ENCODE results near the gene PARD3B. TPM values are rescaled to one million over a fixed set of nuclear protein-coding genes. Genes with fewer than 3 reads are reported as not detected.
A peak's percentile ranks its signal among the peaks of the same experiment; 100 is the strongest.

Gene PARD3B
- polyA plus RNA-seq, 6 donors from 2014 or later, result not detected

DNA sequence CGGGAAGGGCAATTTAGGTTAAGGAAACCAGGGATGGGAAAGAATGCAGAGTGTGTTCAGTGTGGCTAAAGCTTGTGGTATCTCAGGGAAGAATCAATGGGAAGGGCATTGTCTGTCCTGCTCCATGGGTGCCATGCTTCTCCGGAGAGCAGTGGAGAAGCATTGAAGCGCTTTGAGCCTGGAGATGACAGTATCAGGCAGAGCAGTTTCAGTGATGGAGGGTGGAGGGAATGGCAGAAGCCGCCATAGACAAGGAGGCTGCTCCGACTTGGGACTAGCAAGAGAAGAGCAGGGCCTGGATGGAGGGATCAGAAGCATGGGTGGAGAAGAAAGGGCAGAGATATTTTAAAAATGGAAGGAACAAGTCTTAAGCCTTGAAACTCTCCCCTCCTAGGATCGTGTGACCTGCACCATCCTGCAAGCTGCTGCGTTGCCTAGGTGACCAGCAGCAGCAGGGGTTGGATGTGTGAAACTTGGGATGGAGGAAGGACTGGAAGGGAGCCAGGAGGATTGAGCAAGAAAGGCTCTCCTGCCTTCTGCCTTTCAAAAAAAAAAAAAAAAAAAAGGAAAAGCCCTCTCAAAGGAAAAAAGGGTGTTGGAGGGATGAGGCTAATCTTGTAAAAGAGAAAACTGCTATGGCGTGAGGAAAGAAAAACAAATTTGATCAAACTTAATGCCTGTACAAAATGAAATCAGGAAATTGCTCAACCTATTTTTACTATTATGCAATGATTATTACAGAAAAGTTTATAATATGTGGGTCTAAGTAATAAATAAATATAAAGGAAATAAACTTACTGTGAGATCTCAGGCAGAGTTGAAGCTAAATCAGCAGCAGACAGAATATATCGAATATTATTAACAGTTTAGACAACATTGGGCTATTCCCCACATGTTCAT is 643.2 kb downstream of the PARD3B start:
- H3K4me3 Mint-ChIP-seq, result no peak overlapping the region
- ATAC-seq (ENCODE audit: low read depth in 2 of 2) (no peak), DNase-seq (no peak)
- H3K9me3 Mint-ChIP-seq, result no peaks in the 10 kb centered on the region
- H3K27me3 Mint-ChIP-seq, result no peaks in the 10 kb centered on the region
- no peaks in the 10 kb centered on the region for H3K4me1 Mint-ChIP-seq
- no peaks in the 10 kb centered on the region for H3K36me3 Mint-ChIP-seq
- H3K27ac Mint-ChIP-seq, result no peak overlapping the region

DNA sequence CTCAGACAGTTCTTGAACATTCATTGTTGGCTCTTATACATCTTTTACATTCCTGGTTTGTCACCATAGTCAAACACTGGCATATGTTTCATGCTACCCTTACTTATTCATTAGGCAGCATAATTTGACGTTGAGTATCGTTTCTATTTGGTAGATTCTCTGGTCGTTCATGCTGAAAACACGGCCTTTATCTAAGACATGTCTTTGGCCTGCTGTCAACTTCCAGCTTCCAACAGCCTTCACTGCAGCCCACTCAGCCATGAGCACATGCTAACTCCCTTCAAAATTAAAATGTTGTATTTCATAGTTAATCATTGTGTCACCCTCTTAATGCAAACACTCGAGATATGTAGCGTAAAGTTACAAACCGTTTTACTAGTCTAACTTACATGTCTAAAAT is 644.0 kb downstream of the PARD3B start:
- Mint-ChIP-seq H3K27ac (no peak overlapping the region), H3K4me3 (no peak overlapping the region), H3K36me3 (no peaks in the 10 kb centered on the region), H3K4me1 (no peaks in the 10 kb centered on the region), H3K27me3 (no peaks in the 10 kb centered on the region), H3K9me3 (no peaks in the 10 kb centered on the region)
- ATAC-seq (ENCODE audit: low read depth in 2 of 2) (no peak), DNase-seq (no peak)

DNA sequence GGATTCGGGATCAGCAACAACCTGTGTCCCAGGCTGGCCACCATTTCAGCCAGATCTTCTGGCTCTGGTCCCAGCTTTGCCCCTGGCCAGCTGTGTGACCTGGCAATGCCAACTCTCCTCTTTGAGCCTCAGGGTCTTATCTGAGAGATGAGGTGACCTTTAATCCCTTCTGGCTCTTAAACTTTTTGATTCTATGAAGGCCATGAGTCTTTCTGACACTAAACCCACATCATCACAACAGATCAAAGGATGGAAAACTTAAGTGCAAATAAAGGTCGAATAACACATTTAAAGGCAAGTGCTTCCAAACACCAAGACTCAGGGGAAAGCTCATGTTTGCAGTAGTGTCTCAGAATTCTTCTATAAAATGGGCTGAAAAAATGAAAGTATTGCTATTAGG is 645.3 kb downstream of the PARD3B start:
- H3K9me3 Mint-ChIP-seq, result no peaks in the 10 kb centered on the region
- DNase-seq, result no peak
- no peaks in the 10 kb centered on the region for H3K27me3 Mint-ChIP-seq
- no peak overlapping the region for H3K4me3 Mint-ChIP-seq
- no peak overlapping the region for H3K27ac Mint-ChIP-seq
- ATAC-seq (ENCODE audit: low read depth in 2 of 2), result no peak
- no peaks in the 10 kb centered on the region for H3K4me1 Mint-ChIP-seq
- no peaks in the 10 kb centered on the region for H3K36me3 Mint-ChIP-seq

DNA sequence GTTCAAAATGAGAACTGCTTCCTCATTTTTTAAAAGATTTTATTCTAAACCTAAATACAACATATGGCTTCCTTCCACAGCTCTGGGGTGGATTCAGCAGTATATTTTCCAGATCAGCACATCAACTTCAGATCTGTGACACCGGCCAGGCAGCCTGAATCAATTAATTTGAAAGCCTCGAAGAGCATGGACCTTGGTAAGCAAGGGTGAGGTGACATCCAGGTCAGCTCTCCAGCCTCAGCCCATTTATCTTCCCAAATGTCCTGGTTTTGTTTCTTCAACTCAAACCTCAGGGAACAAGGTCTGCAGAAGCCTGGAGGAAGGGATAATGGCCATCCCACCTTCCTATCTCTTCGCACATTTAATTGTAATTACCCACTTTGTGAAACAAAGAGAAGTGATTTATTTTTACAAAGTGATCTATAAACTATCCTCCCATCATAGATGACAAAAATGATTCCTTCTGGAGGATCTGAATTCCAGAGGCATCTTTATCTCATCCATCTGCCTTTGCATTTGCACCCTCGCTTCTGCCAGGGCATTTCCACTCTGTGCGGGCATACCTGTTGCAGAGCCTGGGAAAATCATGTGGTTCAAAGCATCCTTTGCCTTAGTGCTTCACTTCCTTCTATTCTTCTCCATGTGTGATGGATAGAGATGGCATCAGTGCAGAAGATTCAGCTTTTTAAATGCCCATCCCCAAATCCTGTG is 648.0 kb downstream of the PARD3B start:
- no peaks in the 10 kb centered on the region for H3K4me1 Mint-ChIP-seq
- no peak overlapping the region for H3K4me3 Mint-ChIP-seq
- H3K9me3 Mint-ChIP-seq, result no peaks in the 10 kb centered on the region
- H3K27ac Mint-ChIP-seq, result no peak overlapping the region
- ATAC-seq (ENCODE audit: low read depth in 2 of 2) (no peak), DNase-seq (no peak)
- H3K36me3 Mint-ChIP-seq, result no peaks in the 10 kb centered on the region
- H3K27me3 Mint-ChIP-seq, result no peaks in the 10 kb centered on the region

DNA sequence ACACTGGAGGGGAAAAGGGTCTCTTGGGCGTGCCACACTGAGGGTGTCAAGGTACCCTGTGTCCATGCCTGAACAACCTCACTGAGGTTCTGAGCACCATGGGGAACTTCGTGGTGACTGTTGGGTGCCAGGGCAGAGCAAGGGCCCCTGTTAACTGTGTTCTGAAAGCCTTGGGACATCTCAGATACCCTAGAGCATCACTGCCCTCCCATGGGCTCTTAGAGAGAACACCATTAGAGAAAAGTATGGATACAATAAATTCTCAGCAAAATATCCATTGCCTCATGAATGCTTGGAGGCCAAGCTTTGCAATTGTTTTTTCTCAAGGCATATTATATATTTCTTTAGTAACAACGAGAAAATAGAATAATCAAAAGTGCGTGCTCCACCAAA is 648.6 kb downstream of the PARD3B start:
- ATAC-seq (ENCODE audit: low read depth in 2 of 2), result no peak
- no peak for DNase-seq
- Mint-ChIP-seq H3K4me1 (no peaks in the 10 kb centered on the region), H3K4me3 (no peak overlapping the region), H3K27ac (no peak overlapping the region), H3K9me3 (no peaks in the 10 kb centered on the region), H3K36me3 (no peaks in the 10 kb centered on the region), H3K27me3 (no peaks in the 10 kb centered on the region)

DNA sequence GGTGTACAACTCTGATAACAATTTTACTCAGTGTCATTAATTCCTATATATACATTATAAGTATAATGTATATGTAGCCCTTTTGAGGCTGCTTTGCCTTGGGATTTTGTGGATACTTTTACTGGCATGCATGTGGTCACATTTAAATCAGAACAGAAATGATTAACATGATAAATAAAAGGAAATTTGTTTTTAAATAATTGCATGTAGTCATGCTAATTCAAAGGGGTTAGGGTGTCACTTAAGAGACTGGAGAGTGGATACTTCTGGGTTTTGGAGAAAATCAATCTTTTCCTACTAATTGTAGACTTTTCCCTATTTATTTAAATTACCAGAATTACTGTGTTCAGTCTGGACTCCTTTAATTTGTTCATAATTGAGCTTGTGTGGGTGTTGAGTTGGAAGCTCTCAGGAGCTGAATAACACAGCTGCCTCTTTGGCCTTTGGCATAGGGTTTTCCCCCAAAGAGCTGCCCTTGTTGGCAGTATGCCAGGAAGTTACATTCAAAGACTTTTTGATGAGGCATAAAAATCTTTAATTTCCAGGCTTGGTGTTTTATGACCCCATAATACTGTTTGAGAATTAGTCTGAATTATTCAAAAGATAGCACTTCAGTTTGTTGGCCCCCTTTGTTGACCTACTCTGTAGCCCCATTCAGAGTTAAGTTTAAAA is 652.3 kb downstream of the PARD3B start:
- Mint-ChIP-seq H3K4me3 (no peak overlapping the region), H3K36me3 (no peaks in the 10 kb centered on the region), H3K4me1 (no peaks in the 10 kb centered on the region), H3K27ac (peak overlapping the region in 1 of 6 donors; percentile 44), H3K27me3 (no peaks in the 10 kb centered on the region), H3K9me3 (no peaks in the 10 kb centered on the region)
- ATAC-seq (ENCODE audit: low read depth in 2 of 2) (no peak), DNase-seq (no peak)

DNA sequence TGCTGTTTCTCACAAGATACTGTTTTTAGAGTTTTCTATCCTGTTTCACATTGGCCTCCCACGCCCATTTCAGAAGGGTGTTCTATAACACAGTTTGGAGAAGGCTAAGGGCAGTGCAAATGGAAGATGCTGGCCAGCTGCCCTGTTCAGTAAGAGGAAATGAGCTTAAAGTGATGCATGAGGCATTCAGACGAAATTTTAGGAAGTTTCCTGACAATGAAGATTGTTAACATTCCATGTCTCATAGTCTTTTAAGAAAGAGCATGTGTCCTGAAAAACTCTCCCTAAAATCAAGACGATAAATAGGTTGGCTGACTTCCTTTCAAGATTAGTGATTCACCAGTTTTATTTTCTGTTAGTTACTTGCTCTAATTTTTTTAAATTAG is 652.9 kb downstream of the PARD3B start:
- H3K27ac Mint-ChIP-seq, result peak overlapping the region in 1 of 6 donors; percentile 44
- H3K4me1 Mint-ChIP-seq, result no peaks in the 10 kb centered on the region
- DNase-seq (no peak), ATAC-seq (ENCODE audit: low read depth in 2 of 2) (no peak)
- H3K27me3 Mint-ChIP-seq, result no peaks in the 10 kb centered on the region
- H3K4me3 Mint-ChIP-seq, result no peak overlapping the region
- H3K9me3 Mint-ChIP-seq, result no peaks in the 10 kb centered on the region
- H3K36me3 Mint-ChIP-seq, result no peaks in the 10 kb centered on the region

DNA sequence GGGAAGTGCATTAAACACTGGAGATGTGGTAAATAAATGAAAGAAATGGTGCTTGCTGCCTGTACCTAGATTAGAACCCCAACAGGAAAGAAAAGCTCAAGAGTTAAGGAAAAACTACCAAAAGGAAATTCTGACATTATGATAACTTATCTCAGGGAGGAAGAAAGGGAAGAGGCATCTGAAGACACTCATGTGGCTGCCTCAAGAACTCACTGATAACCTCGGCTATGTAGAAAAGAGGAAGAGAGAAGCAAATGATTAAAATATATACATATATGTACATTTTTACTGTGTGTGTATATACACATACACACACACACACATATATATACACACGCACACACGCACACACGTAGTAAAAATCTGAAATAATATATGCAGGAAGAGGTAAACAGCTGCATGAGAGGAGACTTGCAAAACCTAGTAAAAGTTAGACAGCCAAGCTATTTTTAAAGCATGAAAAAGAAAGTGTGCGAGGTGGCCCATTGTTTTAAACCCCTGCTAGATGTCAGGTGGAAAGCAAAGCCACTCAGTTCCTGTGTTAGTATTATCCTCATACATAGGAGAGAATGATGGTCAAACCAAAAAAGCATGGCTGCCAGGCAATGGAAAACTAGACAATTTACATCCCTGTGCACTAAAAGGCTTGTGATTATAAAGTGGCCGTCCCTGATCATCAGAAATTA is 654.0 kb downstream of the PARD3B start:
- peak overlapping the region in 1 of 6 donors; percentile 10 for H3K27ac Mint-ChIP-seq
- DNase-seq, result no peak
- H3K4me1 Mint-ChIP-seq, result no peaks in the 10 kb centered on the region
- no peaks in the 10 kb centered on the region for H3K27me3 Mint-ChIP-seq
- H3K4me3 Mint-ChIP-seq, result no peak overlapping the region
- no peaks in the 10 kb centered on the region for H3K36me3 Mint-ChIP-seq
- no peak for ATAC-seq (ENCODE audit: low read depth in 2 of 2)
- peaks cover 0 to 4% (median 0%) of the 10 kb centered on the region in 7 donors for H3K9me3 Mint-ChIP-seq

DNA sequence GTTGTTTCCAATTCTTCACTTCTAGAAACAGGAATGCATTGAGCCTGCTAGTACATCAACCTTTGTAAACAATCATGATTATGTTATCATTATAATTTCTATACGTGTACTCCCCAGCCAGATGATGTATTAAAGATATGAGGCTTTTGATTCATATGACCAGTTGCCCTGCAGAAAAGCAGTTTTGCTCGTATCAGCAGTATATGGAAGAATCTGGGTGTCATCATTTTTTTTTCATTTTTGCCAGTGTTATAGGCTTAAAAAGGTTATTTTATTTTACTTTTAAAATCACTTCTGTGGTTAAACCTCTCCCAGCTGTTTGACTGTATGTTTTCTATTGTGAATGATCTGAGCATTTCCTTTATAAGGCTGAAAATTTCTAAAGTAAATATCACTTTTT is 665.2 kb downstream of the PARD3B start:
- no peaks in the 10 kb centered on the region for H3K4me1 Mint-ChIP-seq
- no peaks in the 10 kb centered on the region for H3K27me3 Mint-ChIP-seq
- DNase-seq (no peak), ATAC-seq (ENCODE audit: low read depth in 2 of 2) (no peak)
- no peaks in the 10 kb centered on the region for H3K9me3 Mint-ChIP-seq
- no peak overlapping the region for H3K4me3 Mint-ChIP-seq
- no peak overlapping the region for H3K27ac Mint-ChIP-seq
- no peaks in the 10 kb centered on the region for H3K36me3 Mint-ChIP-seq

DNA sequence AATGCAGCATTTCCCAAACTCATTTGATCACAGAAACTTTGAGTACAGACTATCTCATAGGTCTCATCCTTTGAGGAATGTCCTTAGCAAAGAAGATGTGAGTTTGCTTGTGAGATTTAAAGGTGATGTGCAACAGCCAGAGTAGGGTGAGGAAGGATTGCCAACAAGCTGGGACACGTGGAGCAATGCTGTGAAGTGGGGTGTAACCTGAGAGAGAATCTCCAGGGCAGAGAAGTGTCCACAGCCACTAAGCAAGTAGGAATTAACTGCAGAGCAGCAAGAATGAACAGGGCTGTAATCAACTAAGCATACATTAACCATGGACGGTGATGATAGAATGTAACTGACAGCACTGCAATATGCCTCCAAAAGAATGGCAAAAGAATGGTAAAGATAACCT is 667.1 kb downstream of the PARD3B start:
- Mint-ChIP-seq H3K9me3 (no peaks in the 10 kb centered on the region), H3K36me3 (no peaks in the 10 kb centered on the region), H3K4me3 (no peak overlapping the region), H3K27ac (no peak overlapping the region), H3K27me3 (no peaks in the 10 kb centered on the region), H3K4me1 (no peaks in the 10 kb centered on the region)
- no peak for DNase-seq
- ATAC-seq (ENCODE audit: low read depth in 2 of 2), result no peak

DNA sequence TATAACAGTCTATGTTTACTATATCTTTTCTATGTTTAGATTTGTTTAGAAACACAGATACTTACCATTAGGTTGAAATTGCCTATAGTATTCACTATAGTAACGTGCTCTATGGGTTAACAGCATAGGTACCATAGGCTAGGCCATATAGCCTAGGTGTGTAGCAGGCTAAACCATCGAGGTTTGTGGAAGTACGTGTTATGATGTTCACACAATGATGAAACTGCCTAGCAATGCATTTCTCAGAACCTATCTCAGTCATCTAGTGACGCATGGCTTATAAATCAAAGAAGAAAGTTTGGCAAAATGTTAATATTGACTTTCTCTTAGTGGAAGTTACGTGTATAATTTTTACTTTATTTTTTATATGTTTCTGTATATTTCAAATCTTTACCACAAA is 670.8 kb downstream of the PARD3B start:
- H3K36me3 Mint-ChIP-seq, result no peaks in the 10 kb centered on the region
- no peak overlapping the region for H3K27ac Mint-ChIP-seq
- H3K9me3 Mint-ChIP-seq, result no peaks in the 10 kb centered on the region
- H3K27me3 Mint-ChIP-seq, result no peaks in the 10 kb centered on the region
- ATAC-seq (ENCODE audit: low read depth in 2 of 2) (no peak), DNase-seq (no peak)
- H3K4me1 Mint-ChIP-seq, result no peaks in the 10 kb centered on the region
- no peak overlapping the region for H3K4me3 Mint-ChIP-seq

DNA sequence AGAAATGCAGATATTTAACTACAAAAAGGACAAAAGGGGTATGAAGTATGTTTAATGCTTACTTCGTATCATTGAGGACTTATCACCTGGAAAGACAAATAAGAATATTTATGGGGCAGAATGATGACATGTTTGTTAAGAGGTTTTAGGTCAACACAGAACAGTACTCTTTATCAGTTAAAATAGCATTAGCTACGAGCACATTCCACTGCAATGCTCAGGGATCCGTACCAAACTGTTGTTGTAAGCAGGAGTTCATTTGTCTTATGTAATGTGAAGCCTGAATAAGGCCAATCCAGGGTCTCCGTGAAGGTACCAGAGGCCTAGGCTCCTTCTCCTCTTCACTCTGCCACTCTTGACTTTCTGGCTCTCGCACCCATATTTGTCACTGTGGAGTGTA is 671.3 kb downstream of the PARD3B start:
- no peaks in the 10 kb centered on the region for H3K9me3 Mint-ChIP-seq
- H3K4me3 Mint-ChIP-seq, result no peak overlapping the region
- no peak overlapping the region for H3K27ac Mint-ChIP-seq
- H3K36me3 Mint-ChIP-seq, result no peaks in the 10 kb centered on the region
- ATAC-seq (ENCODE audit: low read depth in 2 of 2) (no peak), DNase-seq (no peak)
- H3K27me3 Mint-ChIP-seq, result no peaks in the 10 kb centered on the region
- H3K4me1 Mint-ChIP-seq, result no peaks in the 10 kb centered on the region

DNA sequence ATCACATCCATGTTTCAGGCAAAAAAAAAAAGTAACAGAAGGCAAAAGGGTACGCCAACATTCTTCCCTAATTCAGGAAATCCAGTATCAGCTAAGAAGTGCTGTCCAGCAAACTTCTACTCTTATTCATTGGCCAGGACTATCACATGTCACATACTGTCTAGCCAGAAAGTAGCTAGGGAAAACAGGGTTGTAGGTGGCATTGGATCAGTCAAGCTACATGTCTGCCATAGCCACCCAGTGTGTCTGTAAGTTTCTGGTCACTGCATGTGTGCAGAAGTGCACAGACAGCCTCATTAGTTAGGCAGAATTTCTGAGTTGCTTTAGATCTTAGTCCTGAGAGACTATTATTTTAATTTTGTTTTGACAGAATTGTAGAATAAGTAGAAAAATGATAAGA is 671.7 kb downstream of the PARD3B start:
- no peak overlapping the region for H3K4me3 Mint-ChIP-seq
- no peak overlapping the region for H3K27ac Mint-ChIP-seq
- no peaks in the 10 kb centered on the region for H3K9me3 Mint-ChIP-seq
- H3K4me1 Mint-ChIP-seq, result no peaks in the 10 kb centered on the region
- no peaks in the 10 kb centered on the region for H3K36me3 Mint-ChIP-seq
- DNase-seq (no peak), ATAC-seq (ENCODE audit: low read depth in 2 of 2) (no peak)
- H3K27me3 Mint-ChIP-seq, result no peaks in the 10 kb centered on the region
